Stimulated activated CD4-positive, alpha-beta T cell treated with anti-CD3 and anti-CD28 coated beads, Interleukin-4, amount 100 ng/mL, for 48 hours (primary cell): ENCODE measurements around the gene KLHL15.
"Not testable (repeated sequence)": the region's sequence is repeated elsewhere in the genome, so short reads cannot be mapped to it uniquely, and the experiment has no call there.

Source experiments
- DNase-seq, 2 donors: peaks; one replicate each; pipeline ENCODE4 v3.0.0-alpha.2; 2020; ENCODE audit warnings: low read depth in 2 of 2

Gene KLHL15

GRCh38 chrX:24027086-24027485 lies at the start of gene KLHL15:
KLHL15 (minus strand) TSS chrX:24027186; CDS start chrX:24006693, 20,493 bp downstream.
- DNase-seq, result no peak

DNA sequence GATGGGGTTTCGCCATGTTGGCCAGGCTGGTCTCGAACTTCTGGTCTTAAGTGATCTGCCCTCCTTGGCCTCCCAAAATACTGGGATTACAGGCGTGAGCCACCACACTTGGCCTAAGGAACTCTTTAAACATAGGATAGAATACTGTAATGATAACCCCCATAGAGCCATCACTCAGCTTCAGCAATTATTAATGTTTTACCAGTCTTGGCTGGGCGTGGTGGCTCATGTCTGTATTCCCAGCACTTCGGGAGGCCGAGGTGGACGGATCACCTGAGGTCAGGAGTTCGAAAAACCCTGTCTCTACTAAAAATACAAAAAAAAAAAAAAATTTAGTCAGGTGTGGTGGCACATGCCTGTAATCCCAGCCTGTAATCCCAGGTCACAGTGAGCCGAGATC lies 42.9 kb upstream of the KLHL15 start:
- no peak for DNase-seq

- no peak for DNase-seq
These were observed 36.5 kb upstream of the KLHL15 start for GRCh38 chrX:24063488-24063887.

GRCh38 chrX:24055043-24055356 lies 28.0 kb upstream of the KLHL15 start:
- DNase-seq, result no peak

DNA sequence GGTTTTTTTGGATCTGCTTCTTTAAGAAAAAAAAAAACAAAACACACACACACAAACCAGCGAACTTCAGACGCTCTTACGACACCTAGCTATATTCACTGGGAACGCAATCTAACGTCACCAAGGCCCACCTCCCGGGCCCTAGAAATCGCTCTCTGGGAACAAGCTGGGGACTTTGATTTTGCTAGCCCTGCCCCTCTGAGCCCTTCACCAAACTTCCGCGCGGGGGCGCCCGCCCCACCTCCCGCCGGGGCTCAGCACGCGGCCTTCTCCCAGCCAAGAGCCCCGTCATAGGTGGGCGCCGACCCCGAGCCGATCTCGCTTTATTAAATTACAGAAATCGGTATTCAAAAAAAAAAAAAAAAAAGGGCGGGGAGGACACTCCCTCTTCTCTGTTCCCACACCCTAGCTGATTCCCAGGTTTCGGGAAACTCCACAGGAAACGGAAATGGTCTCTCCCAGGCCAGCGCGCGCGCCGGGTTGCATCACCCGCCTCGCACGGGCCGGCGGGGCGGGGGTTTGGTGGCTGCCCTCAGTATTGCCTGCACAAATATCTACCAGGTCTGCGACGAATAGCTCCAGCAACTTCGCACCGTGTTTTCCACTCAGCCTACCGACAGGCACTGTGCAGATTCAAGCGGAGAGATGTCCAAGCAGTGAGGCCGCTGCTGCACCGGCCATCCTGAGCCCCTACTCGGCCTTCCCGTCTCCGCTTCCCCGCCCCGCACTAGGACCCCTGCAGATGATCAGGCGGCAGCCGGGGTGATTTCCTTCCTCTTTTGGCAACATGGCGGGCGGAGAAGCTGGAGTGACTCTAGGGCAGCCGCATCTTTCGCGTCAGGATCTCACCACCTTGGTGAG lies 27.4 kb upstream of the KLHL15 start, which contains the start of gene EIF2S3:
EIF2S3 (plus strand) TSS at position 775 of the 861 bp plus-strand sequence; CDS start at position 788, 13 bp downstream.
- DNase-seq, result peak; percentile 68 to 77

DNA sequence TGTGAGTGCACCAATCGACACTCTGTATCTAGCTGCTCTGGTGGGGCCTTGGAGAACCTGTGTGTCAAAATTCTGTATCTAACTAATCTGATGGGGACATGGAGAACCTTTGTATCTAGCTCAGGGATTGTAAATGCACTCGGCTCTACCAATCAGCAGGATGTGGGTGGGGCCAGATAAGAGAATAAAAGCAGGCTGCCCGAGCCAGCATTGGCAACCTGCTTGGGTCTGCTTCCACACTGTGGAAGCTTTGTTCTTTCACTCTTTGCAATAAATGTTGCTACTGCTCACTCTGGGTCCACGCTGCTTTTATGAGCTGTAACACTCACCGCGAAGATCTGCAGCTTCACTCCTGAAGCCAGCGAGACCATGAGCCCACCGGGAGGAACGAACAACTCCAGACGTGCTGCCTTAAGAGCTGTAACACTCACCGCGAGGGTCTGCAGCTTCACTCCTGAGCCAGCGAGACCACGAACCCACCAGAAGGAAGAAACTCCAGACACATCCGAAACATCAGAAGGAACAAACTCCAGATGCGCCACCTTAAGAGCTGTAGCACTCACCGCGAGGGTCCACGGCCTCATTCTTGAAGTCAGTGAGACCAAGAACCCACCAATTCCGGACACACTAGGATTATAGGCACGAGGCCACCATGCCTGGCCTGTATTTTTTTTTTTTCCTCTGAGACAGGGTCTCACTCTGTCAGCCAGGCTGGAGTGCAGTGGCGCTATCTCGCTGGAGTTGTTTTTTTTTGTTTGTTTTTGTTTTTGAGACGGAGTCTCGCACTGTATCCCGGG lies 23.7 kb upstream of the KLHL15 start:
- not testable (repeated sequence) for DNase-seq

GRCh38 chrX:24049643-24050042 lies 22.7 kb upstream of the KLHL15 start:
- DNase-seq, result not testable (repeated sequence)

GRCh38 chrX:24046060-24046459 lies 19.1 kb upstream of the KLHL15 start:
- DNase-seq, result not testable (repeated sequence)

DNA sequence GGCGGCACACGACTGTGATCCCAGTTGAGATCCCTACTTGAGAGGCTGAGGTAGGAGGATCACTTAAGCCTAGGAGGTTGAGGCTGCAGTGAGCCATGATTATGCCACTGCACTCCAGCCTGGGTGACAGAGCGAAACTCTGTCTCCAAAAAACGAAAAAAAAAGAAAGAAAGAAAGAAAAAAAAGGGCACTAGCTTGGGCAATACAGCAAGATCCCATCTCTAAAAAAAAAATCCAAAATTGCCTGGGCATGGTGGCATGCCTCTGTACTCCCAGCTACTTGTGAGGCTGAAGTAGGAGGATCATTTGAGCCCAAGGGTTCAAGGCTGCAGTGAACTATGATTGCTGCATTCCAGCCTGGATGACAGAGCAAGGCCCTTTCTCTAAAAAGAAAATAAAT lies 10.7 kb upstream of the KLHL15 start:
- no peak for DNase-seq

DNA sequence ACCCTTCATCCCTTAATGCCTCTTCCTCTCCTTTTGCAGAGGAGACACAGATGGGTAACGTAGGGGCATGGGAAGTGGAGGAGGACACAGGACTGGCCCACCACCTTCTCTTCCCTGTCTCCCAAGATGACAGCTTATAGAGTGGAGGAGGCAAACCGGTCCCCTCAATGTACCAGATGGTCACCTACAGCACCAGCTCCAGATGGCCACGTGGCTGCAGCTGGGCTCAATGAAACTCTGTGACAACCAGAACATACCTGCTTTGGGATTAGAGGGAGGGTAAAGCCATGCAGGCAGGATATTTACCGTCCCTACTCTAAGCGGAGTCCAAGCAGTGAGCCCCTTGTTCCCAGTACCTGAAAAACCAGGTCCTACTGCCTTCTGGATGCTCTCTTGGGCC lies 7.5 kb upstream of the KLHL15 start:
- DNase-seq, result no peak

DNA sequence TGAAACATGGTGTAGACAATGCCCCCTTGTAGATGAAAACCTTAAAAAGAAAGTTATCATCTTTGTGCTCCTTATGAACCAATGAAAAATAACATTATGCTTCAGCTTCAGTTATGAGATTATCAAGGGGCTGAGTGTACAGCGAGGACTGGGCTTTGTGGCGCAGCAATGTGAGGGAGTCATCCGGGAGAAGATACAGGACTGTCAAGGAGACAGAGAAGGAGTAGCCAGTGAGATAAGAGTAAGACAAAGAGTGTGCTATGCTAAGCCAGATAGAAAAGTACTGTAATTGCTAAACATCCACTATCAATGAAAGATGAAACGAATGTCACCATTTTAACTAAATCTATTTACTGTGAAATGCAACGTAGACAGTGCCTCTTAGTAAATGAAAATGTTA lies 3.6 kb upstream of the KLHL15 start:
- no peak for DNase-seq

- DNase-seq, result no peak
These were observed 999 bp upstream of the KLHL15 start for GRCh38 chrX:24027985-24028384.

DNA sequence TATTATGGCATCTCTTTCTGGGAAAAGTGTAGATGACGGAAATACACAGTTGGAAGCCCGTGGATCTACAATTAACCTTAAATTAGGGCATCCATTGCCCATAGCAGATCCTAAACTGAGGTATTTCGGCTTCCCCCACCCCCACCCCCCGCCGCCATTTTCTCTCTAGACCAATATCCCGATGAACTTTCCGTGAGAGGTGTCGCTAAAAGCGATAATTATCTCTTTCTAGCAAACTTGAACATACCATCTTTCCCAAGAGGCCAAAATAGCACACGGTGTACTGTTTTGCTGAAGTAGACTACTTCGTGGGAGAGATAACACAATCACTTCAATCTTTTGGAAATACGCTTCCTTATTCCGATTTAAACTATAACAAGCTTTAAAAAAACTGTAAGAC lies 554 bp downstream of the KLHL15 start:
- no peak for DNase-seq

GRCh38 chrX:24025741-24026403 lies 1.1 kb downstream of the KLHL15 start:
- peak in 1 of 2 donors; percentile 6 for DNase-seq

GRCh38 chrX:24024819-24025740 lies 1.9 kb downstream of the KLHL15 start:
- peak; percentile 66 to 76 for DNase-seq

- DNase-seq, result no peak
These were observed 2.9 kb downstream of the KLHL15 start for GRCh38 chrX:24023972-24024669.

DNA sequence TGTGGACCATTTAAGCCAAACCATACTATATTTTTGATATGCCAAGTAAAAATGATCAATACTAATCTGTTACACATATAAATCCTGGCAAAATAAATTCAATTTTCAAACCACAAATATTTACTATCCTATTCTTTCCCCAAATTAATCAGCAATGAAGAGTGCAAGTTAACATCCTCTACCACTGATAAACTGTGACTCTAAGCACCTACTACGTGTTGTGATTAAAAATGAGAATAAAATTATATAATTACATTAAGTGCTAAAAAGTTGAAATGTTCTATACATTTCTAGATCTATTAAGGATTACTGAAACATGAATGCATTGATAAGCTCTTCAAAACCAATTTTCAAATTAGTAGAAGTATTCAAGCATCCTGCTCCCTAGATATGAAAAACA lies 3.4 kb downstream of the KLHL15 start:
- no peak for DNase-seq

DNA sequence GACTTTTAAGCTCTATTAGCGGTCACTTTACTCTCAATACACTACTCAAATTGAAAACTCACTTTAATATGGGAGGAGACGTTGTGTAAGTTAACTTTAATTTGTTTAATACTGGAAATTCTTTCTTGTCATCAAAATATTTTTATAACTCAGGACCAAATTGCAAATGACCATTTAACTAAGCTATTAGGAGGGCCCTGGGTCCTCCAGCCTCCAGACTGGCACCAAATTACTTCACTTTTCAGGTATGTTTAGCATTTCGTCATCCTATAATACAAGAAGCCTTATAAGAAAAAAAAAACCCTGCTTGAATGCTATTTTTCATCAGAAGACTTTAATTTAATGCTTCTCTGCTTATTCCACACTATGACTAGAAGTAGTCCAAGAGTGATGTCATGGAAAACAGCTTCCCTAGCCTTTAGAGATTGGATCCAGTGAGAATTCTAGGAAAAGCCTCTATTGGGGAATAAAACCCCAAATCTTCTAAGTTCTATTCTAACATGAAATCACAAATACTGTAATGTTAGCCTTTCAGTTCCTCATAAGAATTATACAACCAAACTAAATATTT lies 6.6 kb downstream of the KLHL15 start:
- DNase-seq, result no peak

GRCh38 chrX:24019448-24019847 lies 7.5 kb downstream of the KLHL15 start:
- no peak for DNase-seq

DNA sequence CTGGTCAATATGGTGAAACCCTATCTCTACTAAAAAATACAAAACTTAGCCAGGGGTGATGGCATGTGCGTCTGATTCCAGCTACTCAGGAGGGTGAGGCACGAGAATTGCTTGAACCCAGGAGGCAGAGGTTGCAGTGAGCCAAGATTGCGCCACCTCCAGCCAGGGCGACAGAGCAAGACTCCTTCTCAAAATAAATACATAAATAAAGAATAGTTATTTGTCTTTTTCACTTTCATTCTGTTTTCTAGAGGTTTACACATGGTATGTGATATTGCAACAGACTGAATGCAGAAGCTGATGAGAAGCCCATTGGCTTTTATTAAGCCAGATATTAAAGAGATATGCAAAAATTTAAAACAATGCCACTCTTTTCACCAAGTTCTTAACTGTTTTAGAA lies 8.2 kb downstream of the KLHL15 start:
- no peak for DNase-seq
